Measurements from ENCODE around the gene MAP2K2. TPM values are rescaled to one million over a fixed set of nuclear protein-coding genes. Genes with fewer than 3 reads are reported as not detected.

The MAP2K2 gene
- polyA plus RNA-seq, 1 donor from 2014 or later, result 95.5 TPM

DNA sequence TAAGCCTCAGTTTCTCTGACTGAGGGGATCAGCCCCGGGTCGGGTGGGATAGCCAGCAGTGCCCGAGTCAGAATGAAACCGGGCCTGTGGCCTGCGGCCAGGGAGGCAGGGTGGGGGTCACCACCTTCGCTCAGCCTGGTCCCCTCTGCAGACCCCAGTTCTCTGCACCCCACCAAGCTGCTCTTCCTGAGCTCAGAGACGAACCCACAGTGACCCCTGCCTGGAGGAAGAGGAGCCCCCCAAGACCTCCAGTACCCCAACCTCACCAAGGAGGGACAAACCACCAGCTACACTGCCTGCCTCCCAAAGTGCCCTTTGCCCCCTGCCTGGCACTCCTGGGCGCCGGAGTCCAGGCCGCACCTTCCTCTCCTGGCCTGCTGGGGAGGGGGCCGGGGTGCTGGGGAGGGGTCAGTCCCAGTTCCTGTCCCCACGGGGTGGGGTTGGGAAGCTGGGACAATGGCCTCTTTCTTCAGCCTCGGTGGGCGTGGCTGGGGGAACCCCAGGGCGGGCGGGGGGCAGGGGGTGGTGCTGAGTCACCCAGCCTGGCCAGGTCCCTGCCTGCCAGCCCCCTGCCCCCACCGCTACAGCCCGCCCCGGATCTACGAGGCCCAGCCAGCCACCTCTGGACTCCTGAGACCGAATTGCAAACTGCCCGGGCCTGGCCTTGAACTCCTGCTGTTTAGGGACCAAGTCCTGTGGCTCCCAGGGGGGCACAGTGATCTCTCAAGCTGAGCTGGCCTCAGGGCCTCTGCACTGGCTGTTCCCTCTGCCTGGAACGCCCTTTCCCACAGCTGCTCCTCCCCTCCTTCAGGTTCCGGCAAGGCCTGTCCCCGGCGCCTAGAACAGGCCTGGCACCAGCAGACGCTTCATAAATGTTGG, 71.6 kb downstream of the MAP2K2 start:
- H3K4me2 ChIP-seq (ENCODE audit: low read length), result no peak overlapping the region
- H2AFZ ChIP-seq (ENCODE audit: low read depth, low read length), result no peak overlapping the region
- H3K9me2 ChIP-seq (ENCODE audit: insufficient read depth, low read length), result no peaks in the 10 kb centered on the region
- TF ChIP-seq, protein P1, sequence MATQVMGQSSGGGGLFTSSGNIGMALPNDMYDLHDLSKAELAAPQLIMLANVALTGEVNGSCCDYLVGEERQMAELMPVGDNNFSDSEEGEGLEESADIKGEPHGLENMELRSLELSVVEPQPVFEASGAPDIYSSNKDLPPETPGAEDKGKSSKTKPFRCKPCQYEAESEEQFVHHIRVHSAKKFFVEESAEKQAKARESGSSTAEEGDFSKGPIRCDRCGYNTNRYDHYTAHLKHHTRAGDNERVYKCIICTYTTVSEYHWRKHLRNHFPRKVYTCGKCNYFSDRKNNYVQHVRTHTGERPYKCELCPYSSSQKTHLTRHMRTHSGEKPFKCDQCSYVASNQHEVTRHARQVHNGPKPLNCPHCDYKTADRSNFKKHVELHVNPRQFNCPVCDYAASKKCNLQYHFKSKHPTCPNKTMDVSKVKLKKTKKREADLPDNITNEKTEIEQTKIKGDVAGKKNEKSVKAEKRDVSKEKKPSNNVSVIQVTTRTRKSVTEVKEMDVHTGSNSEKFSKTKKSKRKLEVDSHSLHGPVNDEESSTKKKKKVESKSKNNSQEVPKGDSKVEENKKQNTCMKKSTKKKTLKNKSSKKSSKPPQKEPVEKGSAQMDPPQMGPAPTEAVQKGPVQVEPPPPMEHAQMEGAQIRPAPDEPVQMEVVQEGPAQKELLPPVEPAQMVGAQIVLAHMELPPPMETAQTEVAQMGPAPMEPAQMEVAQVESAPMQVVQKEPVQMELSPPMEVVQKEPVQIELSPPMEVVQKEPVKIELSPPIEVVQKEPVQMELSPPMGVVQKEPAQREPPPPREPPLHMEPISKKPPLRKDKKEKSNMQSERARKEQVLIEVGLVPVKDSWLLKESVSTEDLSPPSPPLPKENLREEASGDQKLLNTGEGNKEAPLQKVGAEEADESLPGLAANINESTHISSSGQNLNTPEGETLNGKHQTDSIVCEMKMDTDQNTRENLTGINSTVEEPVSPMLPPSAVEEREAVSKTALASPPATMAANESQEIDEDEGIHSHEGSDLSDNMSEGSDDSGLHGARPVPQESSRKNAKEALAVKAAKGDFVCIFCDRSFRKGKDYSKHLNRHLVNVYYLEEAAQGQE (IDR thresholded peaks at IDR 0.05; ENCODE audit: borderline replicate concordance), result no peak
- TF ChIP-seq RAD21 (conservative IDR thresholded peaks at IDR 0.05), result no peak
- no peak for TF ChIP-seq TAF1 (IDR thresholded peaks at IDR 0.05; ENCODE audit: low read depth)
- no peak for TF ChIP-seq SMC3 (conservative IDR thresholded peaks at IDR 0.05; ENCODE audit: poor library complexity)
- TF ChIP-seq EP300 (conservative IDR thresholded peaks at IDR 0.05; ENCODE audit: poor library complexity, severe bottlenecking), result no peak
- TF ChIP-seq, protein P2, sequence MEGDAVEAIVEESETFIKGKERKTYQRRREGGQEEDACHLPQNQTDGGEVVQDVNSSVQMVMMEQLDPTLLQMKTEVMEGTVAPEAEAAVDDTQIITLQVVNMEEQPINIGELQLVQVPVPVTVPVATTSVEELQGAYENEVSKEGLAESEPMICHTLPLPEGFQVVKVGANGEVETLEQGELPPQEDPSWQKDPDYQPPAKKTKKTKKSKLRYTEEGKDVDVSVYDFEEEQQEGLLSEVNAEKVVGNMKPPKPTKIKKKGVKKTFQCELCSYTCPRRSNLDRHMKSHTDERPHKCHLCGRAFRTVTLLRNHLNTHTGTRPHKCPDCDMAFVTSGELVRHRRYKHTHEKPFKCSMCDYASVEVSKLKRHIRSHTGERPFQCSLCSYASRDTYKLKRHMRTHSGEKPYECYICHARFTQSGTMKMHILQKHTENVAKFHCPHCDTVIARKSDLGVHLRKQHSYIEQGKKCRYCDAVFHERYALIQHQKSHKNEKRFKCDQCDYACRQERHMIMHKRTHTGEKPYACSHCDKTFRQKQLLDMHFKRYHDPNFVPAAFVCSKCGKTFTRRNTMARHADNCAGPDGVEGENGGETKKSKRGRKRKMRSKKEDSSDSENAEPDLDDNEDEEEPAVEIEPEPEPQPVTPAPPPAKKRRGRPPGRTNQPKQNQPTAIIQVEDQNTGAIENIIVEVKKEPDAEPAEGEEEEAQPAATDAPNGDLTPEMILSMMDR (IDR thresholded peaks at IDR 0.05; ENCODE audit: poor library complexity, severe bottlenecking), result no peak
- TF ChIP-seq MXI1 (conservative IDR thresholded peaks at IDR 0.05; ENCODE audit: poor library complexity, severe bottlenecking), result no peak
- no peak for TF ChIP-seq EZH2 (IDR thresholded peaks at IDR 0.05; ENCODE audit: borderline replicate concordance, insufficient read depth, low read length, poor library complexity, severe bottlenecking)
- no peak overlapping the region for H3K9ac ChIP-seq (ENCODE audit: low read length)
- no peak overlapping the region for H3K27ac ChIP-seq (ENCODE audit: low read length)
- no peaks in the 10 kb centered on the region for H3K9me3 ChIP-seq (ENCODE audit: low read length)
- no peaks in the 10 kb centered on the region for H3K27me3 ChIP-seq (ENCODE audit: insufficient read depth, low read depth, low read length)
- no peaks in the 10 kb centered on the region for H4K20me1 ChIP-seq (ENCODE audit: insufficient read depth)
- no peaks in the 10 kb centered on the region for H3K36me3 ChIP-seq (ENCODE audit: insufficient read depth, low read length)
- no peaks in the 10 kb centered on the region for H3K79me2 ChIP-seq (replicated peaks; ENCODE audit: insufficient read depth, low read length)
- no peaks in the 10 kb centered on the region for H3F3A ChIP-seq (ENCODE audit: insufficient read depth, low read length, poor library complexity, severe bottlenecking)
- H3K4me3 ChIP-seq (ENCODE audit: low read length), result no peak overlapping the region

DNA sequence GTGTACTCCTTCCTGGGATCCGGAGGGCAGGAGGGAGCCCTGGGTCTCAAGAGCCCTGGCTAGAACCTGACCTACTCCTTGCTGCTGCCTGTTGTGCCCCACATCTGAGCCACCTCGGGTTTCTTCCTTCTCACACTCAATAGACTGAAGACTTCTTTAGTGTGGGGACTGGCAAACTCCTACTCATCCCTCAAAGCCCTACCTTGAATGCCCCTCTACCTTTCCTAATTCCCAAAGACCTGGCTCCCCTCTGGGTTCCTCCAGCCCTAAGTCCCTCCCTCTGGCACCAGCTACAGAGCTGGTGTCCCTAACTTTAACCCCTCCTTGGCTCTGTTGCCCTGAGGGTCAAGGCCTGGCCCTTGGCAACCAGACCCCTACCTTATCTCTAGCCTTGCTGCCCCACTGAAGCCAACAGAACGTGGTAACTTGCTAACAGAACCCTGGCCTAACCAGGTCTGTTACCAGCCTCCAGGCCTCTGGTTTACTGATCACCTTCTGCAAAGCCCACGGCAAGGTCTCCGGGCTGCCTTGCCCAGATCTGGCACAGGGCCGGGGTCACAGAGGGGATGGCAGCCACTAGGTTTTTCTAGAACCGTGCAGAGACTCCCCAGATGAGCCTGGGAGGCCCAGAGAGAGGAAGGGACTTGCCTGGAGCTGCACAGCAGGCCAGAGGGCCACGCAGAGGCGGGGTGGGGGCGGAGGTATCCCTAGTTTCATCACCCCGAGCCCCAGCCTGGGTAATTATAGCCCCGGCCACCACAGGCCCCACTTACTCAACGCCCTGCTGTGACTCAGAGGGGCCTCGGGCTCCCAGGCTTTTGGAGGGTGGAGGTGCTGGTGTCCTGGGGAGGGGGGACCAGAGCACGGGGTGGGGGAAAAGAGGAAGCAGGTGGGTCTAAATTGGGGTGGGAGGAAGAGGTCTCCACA, 72.5 kb downstream of the MAP2K2 start:
- no peaks in the 10 kb centered on the region for H3K9me3 ChIP-seq (ENCODE audit: low read length)
- no peaks in the 10 kb centered on the region for H4K20me1 ChIP-seq (ENCODE audit: insufficient read depth)
- no peak overlapping the region for H3K9ac ChIP-seq (ENCODE audit: low read length)
- H3K36me3 ChIP-seq (ENCODE audit: insufficient read depth, low read length), result no peaks in the 10 kb centered on the region
- H3K4me3 ChIP-seq (ENCODE audit: low read length), result no peak overlapping the region
- no peaks in the 10 kb centered on the region for H3K27me3 ChIP-seq (ENCODE audit: insufficient read depth, low read depth, low read length)
- H3F3A ChIP-seq (ENCODE audit: insufficient read depth, low read length, poor library complexity, severe bottlenecking), result no peaks in the 10 kb centered on the region
- no peak overlapping the region for H2AFZ ChIP-seq (ENCODE audit: low read depth, low read length)
- TF ChIP-seq MXI1 (conservative IDR thresholded peaks at IDR 0.05; ENCODE audit: poor library complexity, severe bottlenecking), result no peak
- no peak for TF ChIP-seq EP300 (conservative IDR thresholded peaks at IDR 0.05; ENCODE audit: poor library complexity, severe bottlenecking)
- no peak for TF ChIP-seq TAF1 (IDR thresholded peaks at IDR 0.05; ENCODE audit: low read depth)
- no peaks in the 10 kb centered on the region for H3K79me2 ChIP-seq (replicated peaks; ENCODE audit: insufficient read depth, low read length)
- H3K27ac ChIP-seq (ENCODE audit: low read length), result no peak overlapping the region
- H3K4me2 ChIP-seq (ENCODE audit: low read length), result no peak overlapping the region
- H3K9me2 ChIP-seq (ENCODE audit: insufficient read depth, low read length), result no peaks in the 10 kb centered on the region

Measured in neural cell (in vitro differentiated cells).